SKM-1 treated with dmso at 0.1 percent for 144 hours (cell line): Measurements from ENCODE around the gene RAP1GAP2.
A peak's percentile ranks its signal among the peaks of the same experiment; 100 is the strongest.

Source experiments
- DNase-seq: peaks from one replicate; lab custom pipeline; 2025; ENCODE audit not compliant: unreplicated experiment; lab: John Stamatoyannopoulos, UW

Gene RAP1GAP2

DNA sequence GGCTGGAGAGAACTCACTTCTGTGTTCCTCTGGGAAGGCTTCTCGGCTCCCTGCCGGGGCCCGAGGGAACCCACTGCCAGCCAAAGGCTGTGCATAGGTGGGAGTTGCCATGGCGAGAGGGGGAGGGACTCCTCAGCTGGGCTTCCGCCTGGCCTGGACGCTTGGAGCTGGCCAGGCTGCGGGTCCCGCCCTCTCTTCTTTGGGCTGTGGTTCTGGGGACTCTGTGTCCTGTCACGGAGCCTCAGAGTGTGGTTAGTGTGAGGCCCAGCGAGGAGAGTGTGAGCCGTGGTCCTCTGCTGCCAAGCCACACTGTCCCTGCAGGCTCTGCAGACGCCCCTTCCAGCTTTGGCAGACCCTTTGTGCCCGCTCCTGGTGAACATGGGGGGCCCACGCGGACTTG lies 144.1 kb downstream of the RAP1GAP2 start:
- DNase-seq, result no peak

DNA sequence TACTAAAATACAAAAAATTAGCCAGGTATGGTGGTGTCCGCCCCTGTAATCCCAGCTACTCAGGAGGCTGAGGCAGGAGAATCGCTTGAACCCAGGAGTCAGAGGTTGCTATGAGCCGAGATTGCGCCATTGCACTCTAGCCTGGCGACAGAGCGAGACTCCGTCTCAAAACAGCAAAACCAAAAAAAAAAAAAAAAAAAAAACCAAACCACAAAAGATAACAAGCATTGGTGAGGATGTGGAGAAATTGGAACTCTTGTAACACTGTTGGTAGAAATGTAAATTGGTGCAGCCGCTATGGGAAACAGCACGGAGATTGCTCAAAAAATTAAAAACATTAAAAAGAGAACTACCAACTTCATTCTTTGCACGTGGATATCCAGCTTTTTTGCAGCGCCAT lies 147.7 kb downstream of the RAP1GAP2 start:
- peak; percentile 59 for DNase-seq

DNA sequence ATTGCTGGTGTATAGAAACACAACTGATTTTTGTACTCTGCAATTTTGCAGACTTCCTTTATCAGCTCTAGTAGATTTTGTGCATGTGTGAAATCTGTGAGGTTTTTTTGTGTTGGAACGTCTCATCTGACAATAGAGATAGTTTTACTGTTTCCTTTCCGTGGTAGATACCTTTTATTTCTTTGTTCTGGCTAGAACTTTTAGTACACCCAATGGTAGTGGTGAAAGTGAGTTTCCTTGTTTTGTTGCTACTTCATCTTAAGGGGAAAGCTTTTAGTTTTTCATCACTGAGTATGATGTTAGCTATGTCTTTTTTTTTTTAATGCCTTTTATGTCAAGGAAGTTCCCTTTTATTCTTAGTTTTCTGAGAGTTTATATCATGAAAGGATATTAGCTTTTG lies 149.1 kb downstream of the RAP1GAP2 start:
- no peak for DNase-seq

DNA sequence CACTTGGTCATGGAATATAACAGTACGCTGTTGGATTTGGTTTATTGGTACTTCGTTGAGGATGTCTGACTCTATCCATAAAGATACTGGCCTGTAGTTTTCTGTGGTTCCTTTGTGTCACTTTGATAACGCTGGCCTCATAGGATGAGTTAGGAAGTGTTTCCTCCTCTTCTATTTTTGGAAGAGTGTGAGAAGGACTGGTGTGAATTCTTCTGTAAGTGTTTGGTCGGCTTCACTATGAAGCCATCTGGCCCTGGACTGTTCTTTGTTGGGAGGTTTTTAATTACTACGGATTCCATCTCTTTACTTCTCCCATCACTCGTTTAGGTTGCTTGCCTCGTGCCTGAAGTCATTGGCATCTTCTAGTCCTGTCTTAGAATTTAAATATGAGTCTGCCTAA lies 149.9 kb downstream of the RAP1GAP2 start:
- no peak for DNase-seq

DNA sequence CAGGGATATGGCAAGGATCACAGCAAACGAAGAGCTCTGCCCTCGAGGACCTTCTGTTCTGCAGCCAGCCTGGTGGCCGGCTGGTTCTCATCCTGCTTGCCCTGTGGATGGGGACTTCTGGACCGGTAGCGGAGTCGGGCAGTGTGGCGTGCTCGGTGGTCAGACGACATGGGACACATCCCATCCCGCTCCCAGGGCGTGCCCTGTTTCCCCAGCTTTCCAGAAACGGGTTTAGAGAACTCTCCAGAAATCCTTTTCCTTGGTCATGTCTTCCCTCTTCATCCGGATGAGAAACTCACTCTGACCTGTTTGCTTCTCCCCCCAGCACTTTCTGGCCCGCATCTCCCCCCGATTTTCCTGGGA lies 151.3 kb downstream of the RAP1GAP2 start:
- DNase-seq, result no peak

DNA sequence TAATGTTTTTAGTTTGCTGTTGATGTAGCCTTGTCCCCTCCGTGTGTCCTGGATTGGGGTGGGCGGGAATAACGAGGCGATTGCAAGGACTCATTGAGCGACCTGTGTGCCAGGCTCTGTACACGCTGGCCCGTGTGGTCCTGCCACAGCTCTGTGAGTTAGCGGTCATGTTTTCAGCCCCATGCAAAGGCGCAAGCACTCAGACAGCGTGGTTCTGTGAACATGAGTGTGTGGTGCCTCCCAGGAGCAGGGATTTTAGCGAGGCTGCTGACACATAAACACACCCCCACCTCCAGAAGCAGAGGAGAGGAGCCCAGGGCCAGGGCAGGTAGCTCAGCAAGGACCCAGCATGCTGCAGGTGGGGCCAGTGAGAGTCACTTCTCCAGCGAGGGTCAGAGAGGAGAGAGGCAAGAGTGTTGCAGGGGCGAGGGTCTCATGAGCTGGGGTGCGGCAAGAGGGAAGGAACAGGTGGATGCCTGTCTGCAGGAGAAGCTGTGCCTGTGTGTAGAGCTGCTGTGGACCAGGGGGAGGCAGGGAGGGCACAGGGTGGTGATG lies 151.8 kb downstream of the RAP1GAP2 start:
- no peak for DNase-seq

DNA sequence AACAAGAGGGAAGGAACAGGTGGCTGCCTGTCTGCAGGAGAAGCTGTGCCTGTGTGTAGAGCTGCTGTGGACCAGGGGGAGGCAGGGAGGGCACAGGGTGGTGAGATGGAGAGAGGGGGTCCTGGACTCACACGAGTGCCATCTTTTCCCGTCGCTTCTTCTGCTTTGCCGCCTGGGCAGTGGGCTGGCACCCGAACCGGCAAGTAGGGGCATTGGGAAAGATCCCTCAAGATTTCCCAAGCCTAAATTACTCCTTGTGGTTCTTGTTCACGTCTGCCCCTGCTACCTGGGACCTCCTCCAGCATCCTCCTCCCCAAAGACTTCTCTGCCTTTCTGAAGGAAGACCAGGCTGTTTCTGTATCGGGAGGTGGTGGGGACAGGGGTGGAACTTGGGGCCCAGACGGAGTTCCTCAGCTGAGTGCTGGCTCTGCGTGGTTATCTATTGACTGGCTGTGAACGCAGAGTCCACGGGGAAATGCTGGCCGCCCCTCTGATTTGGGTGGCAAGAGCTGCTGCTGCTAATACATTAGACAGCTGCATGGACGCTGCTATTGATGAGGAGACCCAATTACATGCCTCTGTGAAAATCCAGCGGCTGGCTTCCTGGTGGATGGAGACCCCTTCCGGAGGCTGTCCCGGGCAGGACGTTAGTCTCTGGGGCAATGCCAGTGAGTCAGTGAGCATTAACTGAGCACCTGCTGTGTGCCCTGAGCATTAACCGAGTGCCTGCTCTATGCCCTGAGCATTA lies 152.7 kb downstream of the RAP1GAP2 start:
- no peak for DNase-seq

DNA sequence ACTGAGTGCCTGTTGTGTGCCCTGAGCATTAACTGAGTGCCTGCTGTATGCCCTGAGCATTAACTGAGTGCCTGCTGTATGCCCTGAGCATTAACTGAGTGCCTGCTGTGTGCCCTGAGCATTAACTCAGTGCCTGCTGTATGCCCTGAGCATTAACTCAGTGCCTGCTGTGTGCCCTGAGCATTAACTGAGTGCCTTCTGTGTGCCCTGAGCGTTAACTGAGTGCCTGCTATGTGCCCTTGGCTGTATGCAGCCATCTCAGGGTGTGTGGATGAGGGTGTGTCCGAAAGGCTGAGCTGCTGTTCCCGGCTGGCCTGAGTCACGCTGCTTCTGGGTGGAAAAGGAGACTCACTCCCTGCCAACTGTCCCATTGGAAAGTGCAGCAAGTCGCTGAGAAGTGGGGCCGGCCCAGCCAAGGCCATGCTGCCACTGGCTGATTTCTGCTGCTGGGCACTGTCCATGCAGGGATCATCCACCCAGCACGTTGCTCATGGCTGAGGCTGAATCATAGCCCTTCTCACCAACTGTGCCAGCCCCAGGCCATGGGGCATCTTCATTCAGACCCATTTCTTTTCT lies 153.3 kb downstream of the RAP1GAP2 start:
- no peak for DNase-seq

DNA sequence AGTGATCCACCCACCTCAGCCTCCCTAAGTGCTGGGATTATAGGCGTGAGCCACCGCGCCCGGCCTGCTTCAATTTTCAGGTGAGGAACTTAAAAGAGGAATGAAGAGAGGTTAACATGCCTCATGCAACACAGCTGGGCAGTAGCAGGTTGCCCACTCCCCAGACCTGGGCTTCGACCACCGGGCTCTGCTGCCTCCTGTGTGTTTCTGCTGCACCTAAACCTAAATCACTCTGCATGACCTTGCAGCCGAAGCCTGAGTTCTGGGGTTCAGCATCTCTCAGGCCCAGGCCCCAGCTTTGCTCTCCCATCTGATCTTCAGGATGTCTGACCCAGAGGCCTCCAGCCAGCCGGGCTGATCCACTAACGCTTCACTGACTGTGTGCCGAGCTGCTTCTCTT lies 154.6 kb downstream of the RAP1GAP2 start:
- no peak for DNase-seq

DNA sequence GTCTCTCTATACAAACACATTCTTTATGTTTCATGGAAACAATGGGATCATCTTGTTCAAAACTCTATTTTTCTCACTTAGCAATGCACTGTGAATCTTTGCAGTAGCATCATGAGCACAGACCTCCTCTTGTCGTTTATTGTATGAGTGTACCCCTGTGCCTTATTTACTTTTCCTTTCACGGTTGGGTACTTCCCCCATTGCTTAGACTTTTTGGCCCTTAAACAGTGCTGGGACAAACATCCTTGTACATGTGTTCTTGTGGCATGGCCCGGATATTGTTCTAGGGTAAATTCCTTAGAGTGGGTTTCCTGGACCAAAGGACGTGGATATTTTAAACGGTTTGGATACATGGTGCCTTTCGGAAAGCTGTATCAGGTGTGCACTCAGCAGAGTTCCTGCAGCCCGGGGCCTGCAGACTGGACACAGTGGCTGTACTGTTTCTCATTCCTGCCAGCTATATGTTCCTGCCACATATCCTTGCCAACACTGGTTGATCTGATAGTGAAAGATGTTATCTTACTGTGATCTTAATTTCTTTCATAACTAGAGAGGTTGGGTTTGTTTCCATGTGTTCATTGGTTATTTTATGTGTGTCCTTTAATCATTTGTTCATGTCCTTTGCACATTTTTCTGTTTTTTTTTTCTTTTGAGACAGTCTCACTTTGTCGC lies 156.1 kb downstream of the RAP1GAP2 start:
- no peak for DNase-seq

DNA sequence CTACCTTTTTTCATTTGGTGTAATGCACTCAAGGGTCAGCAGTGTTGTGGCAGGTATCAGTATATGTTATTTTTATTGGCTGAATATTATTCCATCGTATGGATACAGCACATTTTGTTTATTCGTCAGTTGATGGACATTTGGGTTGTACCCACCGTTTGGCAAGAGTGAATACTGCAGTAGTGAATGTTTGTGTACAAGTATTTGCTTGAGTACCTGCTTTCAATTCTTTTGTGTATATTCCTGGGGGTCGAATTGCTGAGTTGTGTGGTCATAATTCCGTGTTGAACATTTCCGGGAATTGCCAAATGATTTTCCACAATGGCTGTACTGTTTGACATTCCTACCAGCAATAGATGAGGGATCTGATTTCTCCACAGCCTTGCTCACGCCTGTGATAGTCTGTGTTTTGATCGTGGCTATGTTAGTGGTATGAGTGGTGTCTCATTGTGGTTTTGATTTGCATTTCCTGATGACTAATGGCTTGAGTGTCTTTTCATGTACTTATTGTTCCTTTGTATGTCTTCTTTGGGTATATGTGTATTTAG lies 158.7 kb downstream of the RAP1GAP2 start:
- DNase-seq, result no peak

DNA sequence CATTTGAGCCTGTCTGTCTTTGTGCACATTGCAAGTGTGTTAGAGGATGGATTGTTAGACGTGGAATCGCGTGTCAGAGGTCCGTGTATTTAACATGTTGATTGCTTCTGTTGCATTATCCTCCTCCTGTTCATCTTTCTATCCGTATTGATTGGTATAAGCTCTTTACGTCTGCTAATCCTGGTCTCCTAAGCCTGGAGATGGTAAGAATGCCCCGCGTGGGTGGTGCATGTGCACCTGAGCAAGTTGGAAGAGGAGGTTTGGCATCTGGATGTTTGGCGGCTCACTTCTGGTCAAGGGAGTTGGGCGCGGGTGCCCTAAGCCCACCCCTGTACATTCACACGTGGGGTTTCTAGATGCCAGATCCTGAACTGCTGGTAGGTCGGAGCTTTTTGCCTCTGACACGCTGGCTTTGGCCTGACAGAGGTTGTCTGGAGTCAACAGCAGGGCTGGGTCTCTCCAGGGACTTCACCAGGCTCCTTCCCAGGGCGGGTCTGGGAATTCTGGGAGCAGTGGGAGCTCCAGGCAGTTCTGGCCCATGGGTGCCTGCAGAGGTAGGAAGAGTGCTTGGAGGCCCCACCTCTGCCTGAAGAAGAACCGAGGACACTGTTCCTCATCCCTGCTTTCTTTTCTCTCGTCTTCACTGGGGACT lies 159.8 kb downstream of the RAP1GAP2 start:
- no peak for DNase-seq

DNA sequence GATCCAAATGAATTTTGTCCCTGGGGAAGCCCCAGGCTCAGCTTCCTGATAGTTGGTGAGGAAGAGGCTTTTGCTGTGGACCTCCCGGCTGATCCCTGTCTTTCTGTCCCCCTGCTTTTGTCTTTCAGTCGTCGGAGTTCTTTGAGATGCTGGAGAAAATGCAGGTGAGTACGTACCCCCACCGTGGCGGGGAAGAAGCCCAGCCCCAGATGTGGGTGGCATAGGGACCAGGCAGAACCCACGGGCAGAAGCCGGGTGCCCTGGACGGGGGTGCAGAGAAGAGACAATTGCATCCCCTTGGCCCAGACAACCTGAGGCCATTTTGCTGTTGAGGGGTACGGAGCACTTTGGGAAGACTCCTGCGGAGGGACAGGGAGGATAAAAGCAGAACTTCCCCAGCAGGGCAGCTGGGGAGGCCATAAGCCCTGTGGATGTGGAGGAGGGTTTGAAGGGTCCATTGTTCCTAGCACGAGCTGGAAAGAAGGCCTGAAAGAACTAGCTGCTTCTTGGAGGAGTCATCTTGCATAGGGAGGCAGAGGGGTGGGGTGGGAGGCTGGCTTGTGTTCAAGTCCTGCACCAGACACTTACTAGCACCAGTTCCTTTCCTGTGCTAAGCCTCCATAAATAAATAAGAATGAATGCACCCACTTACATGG lies 161.5 kb downstream of the RAP1GAP2 start:
- no peak for DNase-seq

DNA sequence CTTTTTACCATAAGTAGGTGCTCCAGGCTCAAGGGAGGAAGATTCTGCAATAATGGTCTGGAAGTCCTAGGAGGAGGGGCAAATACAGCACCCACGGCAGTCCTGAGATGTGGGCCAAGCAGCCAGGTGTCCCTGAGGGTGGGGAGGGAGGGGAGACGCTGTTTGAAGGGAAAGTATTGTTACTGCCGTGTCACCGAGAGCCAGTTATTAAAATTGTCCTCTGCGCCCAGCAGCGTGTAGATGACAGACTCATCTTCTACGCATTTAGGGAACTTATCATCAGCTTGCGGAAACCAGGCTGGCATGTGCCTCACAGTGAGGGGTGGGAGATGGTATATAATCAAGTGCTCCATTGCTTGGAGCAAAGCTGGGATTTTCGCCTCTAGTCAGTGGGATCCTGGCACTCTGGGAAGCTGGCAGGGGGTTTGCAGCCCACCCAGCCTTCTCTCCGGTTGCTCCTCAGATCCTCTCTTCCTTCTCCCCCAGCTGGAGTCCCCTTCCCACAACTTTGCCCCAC lies 162.5 kb downstream of the RAP1GAP2 start:
- no peak for DNase-seq

DNA sequence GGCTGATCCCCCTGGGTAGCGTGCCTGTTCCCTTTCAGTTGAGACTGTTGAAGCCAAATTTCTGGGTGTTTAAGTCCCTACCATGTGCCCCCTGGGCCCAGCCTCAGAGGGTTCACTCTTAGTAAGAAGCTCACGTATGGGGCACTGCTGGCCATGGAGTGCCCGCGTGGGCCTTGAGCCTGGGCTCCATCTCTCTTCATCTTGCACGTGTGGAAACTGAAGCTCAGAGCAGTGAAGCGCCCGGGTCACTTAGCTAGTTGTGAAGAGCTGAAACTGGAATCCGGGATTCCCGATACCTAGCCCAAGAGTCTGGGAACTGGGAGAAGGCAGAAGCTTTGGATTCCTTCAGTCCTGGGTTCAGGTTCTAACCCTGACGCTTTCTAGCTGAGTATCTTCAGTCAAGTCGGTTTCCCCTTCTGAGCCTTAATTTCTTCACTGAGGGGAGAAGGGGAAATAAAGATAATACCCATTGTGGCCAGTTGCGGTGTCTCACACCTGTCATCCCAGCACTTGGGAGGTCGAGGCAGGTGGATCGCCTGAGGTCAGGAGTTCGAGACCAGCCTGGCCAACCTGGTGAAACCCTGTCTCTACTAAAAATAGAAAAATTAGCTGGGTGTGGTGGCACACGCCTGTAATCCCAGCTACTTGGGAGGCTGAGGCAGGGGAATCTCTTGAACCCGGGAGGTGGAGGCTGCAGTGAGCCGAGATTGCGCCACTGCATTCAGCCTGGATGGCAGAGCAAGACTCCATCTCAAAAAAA lies 163.3 kb downstream of the RAP1GAP2 start:
- DNase-seq, result no peak

DNA sequence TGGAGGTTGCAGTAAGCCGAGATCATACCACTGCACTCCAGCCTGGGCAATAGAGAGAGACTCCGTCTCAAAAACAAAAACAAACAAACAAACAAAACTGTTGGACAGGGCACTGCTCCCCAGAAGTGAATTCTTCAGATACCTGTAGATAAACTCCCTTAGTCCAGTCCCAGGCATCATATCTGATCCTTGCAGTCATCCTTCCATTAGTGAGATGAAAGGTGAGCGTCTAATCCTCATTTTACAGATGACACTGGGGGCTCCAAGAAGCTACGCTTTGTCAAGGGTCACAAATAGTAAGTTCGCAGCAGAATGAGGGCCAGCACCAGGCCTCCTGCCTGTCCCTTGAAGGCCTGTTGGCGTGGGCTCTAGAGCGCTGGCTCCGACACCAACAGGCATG lies 165.2 kb downstream of the RAP1GAP2 start:
- DNase-seq, result no peak

DNA sequence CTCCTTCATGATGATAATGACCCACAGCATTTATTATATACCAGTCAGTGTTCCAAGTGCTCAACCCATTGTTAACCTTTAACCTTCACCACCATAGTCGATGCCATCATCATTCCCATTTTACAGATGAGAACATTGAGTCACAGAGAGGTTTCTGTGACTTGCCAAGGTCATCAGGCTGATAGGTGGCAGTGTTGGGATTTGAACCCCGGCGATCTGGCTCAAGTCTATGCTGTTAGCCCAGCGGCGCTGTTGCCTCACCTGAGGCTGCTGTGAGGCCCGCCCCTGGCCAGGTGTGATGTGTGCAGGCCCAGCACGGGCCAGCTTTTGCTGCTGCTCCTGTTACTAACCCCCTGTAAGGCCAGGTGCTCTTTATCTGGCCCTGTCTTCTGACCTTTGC lies 166.0 kb downstream of the RAP1GAP2 start:
- DNase-seq, result no peak

DNA sequence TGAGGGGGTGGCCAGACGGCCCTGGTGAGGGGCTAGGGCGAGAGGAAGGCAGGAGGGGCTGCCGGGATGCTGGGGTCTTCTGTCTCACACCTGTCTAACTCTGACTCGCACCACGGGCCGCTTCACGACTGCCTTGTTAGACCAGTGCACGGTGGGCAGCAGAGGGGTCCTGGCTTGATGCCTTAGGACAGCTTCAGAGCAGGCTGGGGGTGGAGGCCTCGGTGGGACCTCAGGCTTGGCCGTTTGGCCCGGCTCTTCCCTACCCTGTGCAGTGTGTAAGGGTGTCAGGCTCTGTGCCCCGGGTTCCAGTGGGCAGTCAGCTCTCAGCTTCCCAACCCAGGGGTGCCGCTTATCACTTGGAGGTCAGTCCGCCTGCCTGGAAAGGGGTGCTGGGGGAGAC lies 166.5 kb downstream of the RAP1GAP2 start:
- DNase-seq, result no peak

DNA sequence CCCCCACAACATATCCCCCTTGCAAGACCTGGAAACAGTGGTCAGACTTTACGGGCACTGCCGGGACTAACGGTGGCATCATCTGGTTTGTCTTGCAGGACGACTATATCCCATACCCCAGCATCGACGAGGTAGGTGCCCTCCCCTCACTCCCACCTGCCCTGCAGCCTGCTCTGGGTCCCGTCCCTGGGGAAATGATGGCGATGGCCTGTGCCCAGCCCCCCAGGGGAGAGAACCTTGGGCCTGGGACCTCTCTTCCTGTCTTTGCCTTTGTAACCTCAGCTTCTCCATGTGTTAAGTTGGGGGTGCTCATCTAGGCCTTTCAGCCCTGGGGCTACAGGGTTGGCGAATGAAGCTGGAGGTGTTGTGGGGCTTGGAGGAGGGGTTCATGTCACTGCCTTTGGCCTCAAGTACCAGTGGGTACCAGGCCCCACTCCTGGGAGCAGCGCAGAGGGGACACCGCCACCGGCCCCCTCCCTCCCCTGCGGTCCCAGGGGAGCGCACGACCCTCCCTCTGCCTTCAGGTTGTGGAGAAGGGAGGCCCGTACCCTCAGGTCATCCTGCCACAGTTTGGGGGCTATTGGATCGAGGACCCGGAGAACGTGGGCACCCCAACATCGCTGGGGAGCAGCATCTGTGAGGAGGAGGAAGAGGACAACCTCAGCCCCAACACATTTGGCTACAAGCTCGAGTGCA lies 167.2 kb downstream of the RAP1GAP2 start:
- DNase-seq, result no peak

DNA sequence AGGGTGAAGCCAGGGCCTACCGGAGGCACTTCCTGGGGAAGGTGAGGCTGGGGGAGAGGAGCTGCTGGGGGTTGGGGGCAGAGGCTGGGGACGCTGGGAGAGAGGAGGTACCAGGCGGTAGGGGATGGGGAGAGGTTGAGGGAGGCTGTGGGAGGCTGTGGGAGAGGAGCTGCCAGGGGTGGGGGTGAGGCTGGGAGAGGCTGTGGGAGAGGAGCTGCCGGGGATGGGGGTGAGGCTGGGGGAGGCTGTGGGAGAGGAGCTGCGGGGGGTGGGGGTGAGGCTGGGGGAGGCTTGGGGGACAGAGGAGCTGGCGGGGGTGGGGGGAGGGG lies 167.8 kb downstream of the RAP1GAP2 start:
- DNase-seq, result no peak
